ENCODE results near the gene CAMSAP1.

GRCh38 chr9:135931349-135931820, 24.0 kb upstream of the CAMSAP1 start:
- no peak for TF ChIP-seq PPARA (CRISPR knock-in tag; IDR thresholded peaks at IDR 0.05; ENCODE audit: borderline replicate concordance)
- no peak for TF ChIP-seq RARB (CRISPR knock-in tag; IDR thresholded peaks at IDR 0.05)
- no peak for TF ChIP-seq GLIS3 (CRISPR knock-in tag; IDR thresholded peaks at IDR 0.05)

Measured in SK-N-SH treated with all-trans-retinoic acid at 6 μM for 48 hours (cell line).